ENCODE measurements around the gene OR2S2. TPM values are rescaled to one million over a fixed set of nuclear protein-coding genes. Genes with fewer than 3 reads are reported as not detected.

Gene OR2S2
- total RNA-seq, 2 experiments from 2014 or later = not detected

DNA sequence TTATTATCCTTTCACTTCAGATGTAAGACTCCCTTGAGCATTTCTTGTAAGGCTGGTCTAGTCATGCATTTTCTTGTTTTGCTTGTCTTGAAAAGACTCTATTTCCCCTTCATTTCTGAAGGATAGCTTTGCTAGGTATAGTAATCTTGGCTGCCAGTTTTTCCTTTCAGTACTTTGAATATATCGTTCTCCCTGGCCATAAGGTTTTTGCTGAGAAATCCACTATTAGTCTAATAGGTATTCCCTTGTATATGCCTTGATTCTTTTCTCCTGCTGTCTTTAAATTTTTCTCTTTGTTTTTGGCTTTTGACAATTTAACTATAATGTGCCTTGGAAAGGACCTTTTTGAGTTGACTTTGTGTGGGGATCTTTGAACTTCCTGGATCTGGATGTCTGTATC is 16.8 kb upstream of the OR2S2 start:
- no peak for DNase-seq (ENCODE audit: low spot score)
- no TSS peak for BruUV-seq (replicated peaks)
- Histone ChIP-seq H2AFZ (ENCODE audit: low read length) (no peak overlapping the region), H3K4me3 (ENCODE audit: low read depth, low read length, poor library complexity, severe bottlenecking) (no peak overlapping the region), H3K9me2 (ENCODE audit: insufficient read depth, low read length) (no peaks in the 10 kb centered on the region), H3K36me3 (ENCODE audit: insufficient read depth, low read length) (no peaks in the 10 kb centered on the region; the same call in 1 of the 2 replicates), H3K9me3 (ENCODE audit: low read length) (peaks cover 8% of the 10 kb centered on the region; the same call in 1 of the 2 replicates), H3K79me2 (ENCODE audit: insufficient read depth, low read depth, low read length) (no peaks in the 10 kb centered on the region), H3K27ac (ENCODE audit: low read depth, low read length, poor library complexity, severe bottlenecking) (no peak overlapping the region), H3K4me2 (ENCODE audit: low read length) (no peak overlapping the region), H4K20me1 (ENCODE audit: insufficient read depth, low read length) (no peaks in the 10 kb centered on the region), H3K4me1 (ENCODE audit: insufficient read depth, low read length, poor library complexity, severe bottlenecking) (peaks cover 16% of the 10 kb centered on the region)
- TF ChIP-seq EZH2phosphoT487 (IDR thresholded peaks at IDR 0.05; ENCODE audit: borderline replicate concordance, low read depth, low read length) = no peak
- TF ChIP-seq, protein P1, sequence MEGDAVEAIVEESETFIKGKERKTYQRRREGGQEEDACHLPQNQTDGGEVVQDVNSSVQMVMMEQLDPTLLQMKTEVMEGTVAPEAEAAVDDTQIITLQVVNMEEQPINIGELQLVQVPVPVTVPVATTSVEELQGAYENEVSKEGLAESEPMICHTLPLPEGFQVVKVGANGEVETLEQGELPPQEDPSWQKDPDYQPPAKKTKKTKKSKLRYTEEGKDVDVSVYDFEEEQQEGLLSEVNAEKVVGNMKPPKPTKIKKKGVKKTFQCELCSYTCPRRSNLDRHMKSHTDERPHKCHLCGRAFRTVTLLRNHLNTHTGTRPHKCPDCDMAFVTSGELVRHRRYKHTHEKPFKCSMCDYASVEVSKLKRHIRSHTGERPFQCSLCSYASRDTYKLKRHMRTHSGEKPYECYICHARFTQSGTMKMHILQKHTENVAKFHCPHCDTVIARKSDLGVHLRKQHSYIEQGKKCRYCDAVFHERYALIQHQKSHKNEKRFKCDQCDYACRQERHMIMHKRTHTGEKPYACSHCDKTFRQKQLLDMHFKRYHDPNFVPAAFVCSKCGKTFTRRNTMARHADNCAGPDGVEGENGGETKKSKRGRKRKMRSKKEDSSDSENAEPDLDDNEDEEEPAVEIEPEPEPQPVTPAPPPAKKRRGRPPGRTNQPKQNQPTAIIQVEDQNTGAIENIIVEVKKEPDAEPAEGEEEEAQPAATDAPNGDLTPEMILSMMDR (conservative IDR thresholded peaks at IDR 0.05; ENCODE audit: low read length) = no peak
- POLR2A ChIA-PET = interaction anchor here (0.7 kb wide), 1 partner anchor 17 kb away, joined by 4 read pairs; the partner anchor contains the start of gene OR2S2
- CTCF ChIA-PET (ENCODE audit: unreplicated experiment) = no interaction called here
- intact Hi-C loops (cut with micrococcal nuclease; ENCODE audit: unreplicated experiment) = no loop called here

DNA sequence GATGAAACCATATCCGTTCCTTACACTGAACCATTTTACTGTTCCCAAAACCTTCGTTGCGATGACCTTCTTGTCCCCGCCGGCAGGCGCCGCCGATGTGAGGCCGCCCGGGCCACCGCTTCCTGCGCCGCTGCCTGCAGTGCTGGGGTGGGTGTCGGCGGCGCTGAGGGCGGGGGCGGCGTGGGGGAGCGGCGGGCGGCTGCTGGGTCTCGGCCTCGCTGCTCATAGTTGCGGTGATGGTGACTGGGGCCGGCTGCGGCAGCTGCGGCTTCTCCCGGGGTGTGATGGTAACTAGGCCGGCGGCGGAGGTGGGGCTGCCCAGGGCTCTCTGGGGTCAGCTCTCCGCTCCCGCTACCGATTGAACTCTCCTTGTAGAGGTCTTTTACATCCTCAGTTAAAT is 14.1 kb upstream of the OR2S2 start:
- no peak for TF ChIP-seq EZH2phosphoT487 (IDR thresholded peaks at IDR 0.05; ENCODE audit: borderline replicate concordance, low read depth, low read length)
- TF ChIP-seq, protein P1 (conservative IDR thresholded peaks at IDR 0.05; ENCODE audit: low read length) = no peak
- Histone ChIP-seq H3K36me3 (ENCODE audit: insufficient read depth, low read length) (no peaks in the 10 kb centered on the region), H4K20me1 (ENCODE audit: insufficient read depth, low read length) (no peaks in the 10 kb centered on the region), H3K4me3 (ENCODE audit: low read depth, low read length, poor library complexity, severe bottlenecking) (no peak overlapping the region), H3K4me1 (ENCODE audit: insufficient read depth, low read length, poor library complexity, severe bottlenecking) (peaks cover 9% of the 10 kb centered on the region), H2AFZ (ENCODE audit: low read length) (no peak overlapping the region), H3K79me2 (ENCODE audit: insufficient read depth, low read depth, low read length) (no peaks in the 10 kb centered on the region), H3K27ac (ENCODE audit: low read depth, low read length, poor library complexity, severe bottlenecking) (no peak overlapping the region), H3K9me2 (ENCODE audit: insufficient read depth, low read length) (no peaks in the 10 kb centered on the region), H3K9me3 (ENCODE audit: low read length) (peaks cover 8% of the 10 kb centered on the region; the same call in 1 of the 2 replicates), H3K4me2 (ENCODE audit: low read length) (no peak overlapping the region)
- no TSS peak for BruUV-seq (replicated peaks)
- CTCF ChIA-PET (ENCODE audit: unreplicated experiment) = no interaction called here
- intact Hi-C loops (cut with micrococcal nuclease; ENCODE audit: unreplicated experiment) = no loop called here
- POLR2A ChIA-PET = no interaction called here
- no peak for DNase-seq (ENCODE audit: low spot score)

DNA sequence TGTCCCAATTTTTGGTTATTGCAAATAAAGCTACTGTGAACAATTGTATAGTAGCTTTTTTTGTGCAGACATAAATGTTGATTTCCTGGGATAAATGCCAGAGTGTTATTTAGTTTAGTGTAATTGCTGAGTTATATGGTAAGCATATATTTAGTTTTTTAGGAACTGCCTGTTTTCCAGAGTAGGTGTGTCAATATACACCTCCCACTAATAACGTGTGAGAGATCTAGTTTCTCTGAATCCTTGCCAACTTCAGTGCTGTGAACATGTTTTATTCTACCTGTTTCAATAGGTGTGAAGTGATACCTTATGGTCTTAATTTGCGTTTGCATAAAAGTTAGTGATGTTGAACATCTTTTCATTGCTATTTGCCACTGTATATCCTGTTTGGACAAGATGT is 9.1 kb upstream of the OR2S2 start:
- Histone ChIP-seq H2AFZ (ENCODE audit: low read length) (no peak overlapping the region), H3K9me2 (ENCODE audit: insufficient read depth, low read length) (no peaks in the 10 kb centered on the region), H4K20me1 (ENCODE audit: insufficient read depth, low read length) (no peaks in the 10 kb centered on the region), H3K4me1 (ENCODE audit: insufficient read depth, low read length, poor library complexity, severe bottlenecking) (no peaks in the 10 kb centered on the region), H3K27ac (ENCODE audit: low read depth, low read length, poor library complexity, severe bottlenecking) (no peak overlapping the region), H3K79me2 (ENCODE audit: insufficient read depth, low read depth, low read length) (no peaks in the 10 kb centered on the region), H3K36me3 (ENCODE audit: insufficient read depth, low read length) (no peaks in the 10 kb centered on the region), H3K9me3 (ENCODE audit: low read length) (no peaks in the 10 kb centered on the region), H3K4me2 (ENCODE audit: low read length) (no peak overlapping the region), H3K4me3 (ENCODE audit: low read depth, low read length, poor library complexity, severe bottlenecking) (no peak overlapping the region)
- no peak for TF ChIP-seq EZH2phosphoT487 (IDR thresholded peaks at IDR 0.05; ENCODE audit: borderline replicate concordance, low read depth, low read length)
- TF ChIP-seq, protein P1 (conservative IDR thresholded peaks at IDR 0.05; ENCODE audit: low read length) = no peak
- ChIA-PET POLR2A (no interaction called here), CTCF (ENCODE audit: unreplicated experiment) (no interaction called here)
- DNase-seq (ENCODE audit: low spot score) = no peak
- no TSS peak for BruUV-seq (replicated peaks)
- intact Hi-C loops (cut with micrococcal nuclease; ENCODE audit: unreplicated experiment) = no loop called here

Measured in OCI-LY7 (cell line).